Loucy (cell line): ENCODE measurements around the gene ARGLU1.

Source experiments
- EZH2phosphoT487 ChIP-seq: fragments of 200-600 bp; IDR thresholded peaks from 2 replicates; pipeline ENCODE4 v1.6.1; 2018; ENCODE audit warnings: antibody characterized with exemption, mild to moderate bottlenecking, moderate library complexity, borderline replicate concordance
- TF ChIP-seq, protein P1 (sequence below): fragments of 200-600 bp; sonication (generic); conservative IDR thresholded peaks from 2 replicates; pipeline ENCODE4 v1.5.1; 2014; ENCODE audit warnings: mild to moderate bottlenecking, antibody characterized with exemption, low read length

DNA sequence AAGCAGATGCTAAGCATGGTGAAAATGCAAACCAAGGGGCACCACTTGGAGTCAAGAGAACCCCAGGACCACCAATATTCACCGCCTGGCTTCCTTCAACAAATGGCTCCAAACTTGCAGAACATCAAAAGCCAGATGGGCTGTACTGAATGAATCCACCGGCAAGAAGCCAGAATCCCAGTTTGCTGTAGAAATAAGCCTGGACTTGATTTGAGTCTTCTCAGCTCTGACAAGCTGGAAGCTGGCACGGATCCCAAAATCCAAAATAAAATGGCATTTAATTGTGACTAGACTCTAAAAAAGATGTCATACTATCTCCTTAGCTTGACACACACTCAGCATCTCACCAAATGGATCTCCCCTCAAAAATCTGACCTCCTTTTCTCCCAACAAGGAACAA lies 44.4 kb downstream of the ARGLU1 start:
- TF ChIP-seq, protein P1, sequence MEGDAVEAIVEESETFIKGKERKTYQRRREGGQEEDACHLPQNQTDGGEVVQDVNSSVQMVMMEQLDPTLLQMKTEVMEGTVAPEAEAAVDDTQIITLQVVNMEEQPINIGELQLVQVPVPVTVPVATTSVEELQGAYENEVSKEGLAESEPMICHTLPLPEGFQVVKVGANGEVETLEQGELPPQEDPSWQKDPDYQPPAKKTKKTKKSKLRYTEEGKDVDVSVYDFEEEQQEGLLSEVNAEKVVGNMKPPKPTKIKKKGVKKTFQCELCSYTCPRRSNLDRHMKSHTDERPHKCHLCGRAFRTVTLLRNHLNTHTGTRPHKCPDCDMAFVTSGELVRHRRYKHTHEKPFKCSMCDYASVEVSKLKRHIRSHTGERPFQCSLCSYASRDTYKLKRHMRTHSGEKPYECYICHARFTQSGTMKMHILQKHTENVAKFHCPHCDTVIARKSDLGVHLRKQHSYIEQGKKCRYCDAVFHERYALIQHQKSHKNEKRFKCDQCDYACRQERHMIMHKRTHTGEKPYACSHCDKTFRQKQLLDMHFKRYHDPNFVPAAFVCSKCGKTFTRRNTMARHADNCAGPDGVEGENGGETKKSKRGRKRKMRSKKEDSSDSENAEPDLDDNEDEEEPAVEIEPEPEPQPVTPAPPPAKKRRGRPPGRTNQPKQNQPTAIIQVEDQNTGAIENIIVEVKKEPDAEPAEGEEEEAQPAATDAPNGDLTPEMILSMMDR, result no peak
- TF ChIP-seq EZH2phosphoT487, result no peak
